GM21515 (cell line): ENCODE measurements around the gene PDCD4.

ENCODE experiments used
- ATAC-seq: cut with Tn5 transposase; IDR thresholded peaks from one replicate; pipeline ENCODE4 v1.9.1; 2021; ENCODE audit not compliant: unreplicated experiment

The PDCD4 gene

DNA sequence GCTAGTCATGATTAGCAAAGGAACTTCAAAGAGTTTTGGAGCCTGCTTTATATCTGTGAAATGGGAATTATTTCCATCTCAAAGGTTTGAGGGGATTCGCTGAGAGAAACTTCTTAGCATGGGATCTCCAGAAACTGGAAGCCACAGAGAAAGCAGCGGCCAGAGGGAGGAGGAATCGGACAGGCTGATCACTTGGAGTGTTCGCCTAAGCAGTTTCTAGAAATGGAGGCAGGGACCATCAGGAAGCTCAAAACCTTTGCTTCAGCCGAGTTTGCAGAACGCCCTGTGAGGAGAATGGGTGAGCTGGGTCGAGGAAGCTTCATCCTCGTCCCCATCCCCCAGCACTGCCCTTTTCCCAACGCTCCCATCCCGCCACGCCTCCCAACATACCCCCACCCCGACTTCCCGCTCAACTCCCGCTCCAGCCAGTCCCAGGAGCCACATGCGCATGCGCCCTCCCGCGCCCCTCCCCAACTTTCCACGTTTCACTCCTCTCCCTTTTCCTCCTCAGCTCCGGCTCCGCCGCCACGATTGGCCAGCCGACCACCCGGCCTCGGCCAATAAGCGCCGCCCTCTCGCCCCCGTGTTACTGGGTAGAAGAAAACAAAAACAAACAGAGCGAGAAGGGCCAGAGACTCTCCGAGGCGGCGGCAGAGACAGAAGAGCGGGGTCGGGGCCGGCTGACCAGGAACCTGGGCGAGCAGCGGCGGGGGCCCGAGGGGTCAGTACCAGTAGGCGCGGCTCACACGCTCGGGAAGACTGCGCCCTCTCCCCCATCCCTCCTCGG lies at the start of gene PDCD4:
TSS of gene PDCD4 (plus strand) at position 631 of the 787 bp plus-strand sequence. CDS start 4,100 bp downstream, outside the sequence.
- ATAC-seq, result peak; percentile 67

DNA sequence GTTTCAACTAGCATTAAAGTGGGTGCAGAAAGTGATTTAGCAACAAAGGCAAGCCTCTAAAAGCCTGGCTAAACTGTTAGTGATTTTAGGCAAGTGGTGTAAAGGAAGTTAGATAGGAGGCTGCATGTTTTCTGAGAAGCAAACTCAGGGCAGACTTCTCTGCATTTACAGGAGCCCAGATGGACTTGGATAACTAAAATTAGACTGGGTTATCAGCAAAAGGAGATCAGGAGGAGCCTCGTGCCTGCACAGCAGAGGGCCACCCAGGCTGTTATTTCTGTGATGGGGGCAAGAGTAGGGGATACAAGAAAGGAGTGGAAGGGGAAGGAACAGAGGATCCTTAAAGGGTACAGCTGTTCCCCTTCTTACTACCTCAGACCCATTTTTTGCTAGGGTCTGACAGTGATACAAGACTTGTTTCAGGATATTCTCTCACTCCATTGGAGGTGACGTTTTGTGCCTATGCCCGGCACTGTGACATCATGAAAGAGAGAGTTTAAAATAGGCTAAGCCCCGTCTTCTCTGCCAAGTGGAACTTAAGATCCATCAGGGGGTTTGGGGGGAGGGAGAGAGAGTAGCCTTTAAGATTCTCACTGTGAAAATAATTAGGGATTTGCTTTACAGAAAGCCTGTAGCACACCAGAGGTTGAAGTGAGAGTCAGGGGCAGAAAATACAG lies 49.6 kb upstream of the PDCD4 start:
- ATAC-seq, result no peak

DNA sequence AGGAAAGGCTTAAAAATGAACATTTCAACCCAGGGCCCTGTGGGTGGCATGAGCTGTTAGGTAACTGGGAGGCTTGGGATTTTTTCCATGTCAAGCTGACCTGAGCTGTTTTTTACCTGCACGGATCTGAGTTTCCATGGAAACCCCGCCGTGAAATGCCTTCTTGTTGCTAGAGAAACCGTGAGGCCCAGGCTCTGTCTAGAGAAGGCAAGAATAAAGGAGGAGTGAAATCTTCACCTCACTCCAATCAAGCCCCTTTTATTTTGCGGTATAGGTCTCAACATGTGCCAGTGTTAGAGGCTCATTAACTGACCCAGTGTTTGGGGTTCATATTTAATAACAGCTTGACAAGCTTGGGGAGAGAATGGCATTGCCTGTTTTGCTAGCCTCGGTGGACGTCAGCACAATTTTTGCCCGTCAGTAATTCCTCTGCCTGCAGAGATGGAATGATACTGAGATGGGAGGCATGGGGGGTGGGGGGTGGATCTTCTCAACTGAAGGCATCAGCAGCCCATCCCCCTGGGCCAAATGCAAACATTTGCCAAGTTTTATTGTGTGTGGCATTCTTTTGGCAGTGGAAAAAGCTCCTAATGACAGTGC lies 48.9 kb upstream of the PDCD4 start:
- no peak for ATAC-seq

DNA sequence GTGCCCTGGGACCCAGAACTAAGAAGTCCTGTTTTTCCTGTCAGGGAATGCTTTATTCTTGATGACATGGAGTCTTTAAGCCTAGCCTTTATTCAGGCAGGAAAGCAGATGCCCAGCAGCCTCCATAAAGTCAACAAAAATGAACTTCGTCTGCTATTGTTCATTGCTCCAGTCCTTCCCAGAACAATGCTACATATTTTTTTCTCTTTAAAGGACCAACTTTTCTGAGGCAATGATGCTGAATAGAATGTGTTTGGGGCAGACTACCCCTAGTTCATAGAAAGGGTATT lies 47.6 kb upstream of the PDCD4 start:
- no peak for ATAC-seq

DNA sequence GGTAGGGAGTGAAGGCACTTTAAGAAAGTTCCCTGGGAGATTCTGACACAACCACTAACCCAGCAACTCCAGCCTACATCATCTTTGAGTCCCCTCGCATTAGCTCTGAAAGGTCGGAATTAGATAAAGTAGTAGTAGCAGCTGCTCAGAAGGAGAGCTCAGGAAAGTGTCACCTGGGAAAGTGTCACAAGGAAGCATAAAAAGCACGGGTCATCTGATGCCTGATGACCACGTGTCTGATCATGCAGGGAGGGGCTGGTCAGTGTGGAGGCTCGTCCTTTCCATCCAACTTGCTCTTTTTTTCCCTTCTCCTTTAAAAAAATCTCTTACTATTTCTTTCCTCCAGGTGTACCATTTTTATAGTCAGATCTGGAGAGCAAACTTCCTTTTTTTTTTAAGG lies 47.1 kb upstream of the PDCD4 start:
- ATAC-seq, result no peak

DNA sequence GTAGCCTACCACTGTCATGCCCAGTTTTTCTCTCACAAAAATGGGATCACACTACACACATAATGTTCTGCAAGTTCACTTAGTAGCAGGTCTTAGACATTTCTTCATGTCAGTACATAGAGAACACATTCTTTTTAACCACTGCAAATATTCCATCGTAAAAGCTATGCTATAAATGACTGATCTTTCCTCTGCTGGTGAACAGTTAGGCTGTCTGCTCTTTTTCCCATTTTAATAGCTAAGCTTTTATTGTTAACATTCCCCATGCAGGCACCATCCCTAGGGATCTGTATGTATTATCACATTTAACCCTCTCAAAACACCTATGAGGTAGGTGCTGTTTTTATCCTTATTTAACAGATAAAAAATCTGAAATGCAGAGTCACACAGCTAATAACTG lies 46.2 kb upstream of the PDCD4 start:
- ATAC-seq, result no peak

DNA sequence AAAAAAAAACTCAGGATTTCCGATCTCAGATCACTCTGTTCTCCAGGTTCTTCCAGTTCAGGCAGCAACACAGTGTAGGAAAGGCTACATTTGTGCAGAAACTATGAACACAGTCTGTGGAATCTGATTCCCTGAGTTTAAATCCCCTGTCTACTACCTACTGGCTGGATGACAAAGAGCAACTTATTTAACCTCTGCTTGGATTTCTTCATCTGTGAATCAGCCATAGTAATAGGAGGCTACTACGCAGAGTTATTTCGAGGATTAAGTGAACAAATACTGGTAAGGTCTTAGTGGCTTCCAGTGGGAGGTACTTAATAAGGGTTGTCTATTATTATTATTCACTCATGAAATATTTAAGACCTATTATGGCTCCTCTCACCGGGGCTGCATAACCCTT lies 44.3 kb upstream of the PDCD4 start:
- ATAC-seq, result no peak

DNA sequence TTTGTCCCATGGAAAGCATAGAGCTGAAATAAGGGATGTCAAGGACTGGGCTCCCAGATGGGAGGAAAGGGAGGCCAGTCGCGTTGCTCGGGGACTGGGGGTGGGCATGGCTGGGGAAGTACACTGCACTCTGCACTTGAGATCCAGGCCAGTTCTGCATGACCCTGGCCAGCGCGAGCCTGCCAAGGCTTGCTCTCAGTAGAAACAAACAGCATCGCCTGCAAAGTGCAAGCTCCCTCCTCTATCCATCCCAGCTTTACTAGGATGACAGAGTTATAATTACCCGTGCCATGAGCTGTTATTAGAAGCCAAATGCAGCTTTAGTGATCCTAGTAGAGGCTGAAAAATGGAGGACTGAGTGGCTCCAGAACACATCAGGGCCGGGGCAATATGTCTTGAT lies 43.9 kb upstream of the PDCD4 start:
- ATAC-seq, result no peak

DNA sequence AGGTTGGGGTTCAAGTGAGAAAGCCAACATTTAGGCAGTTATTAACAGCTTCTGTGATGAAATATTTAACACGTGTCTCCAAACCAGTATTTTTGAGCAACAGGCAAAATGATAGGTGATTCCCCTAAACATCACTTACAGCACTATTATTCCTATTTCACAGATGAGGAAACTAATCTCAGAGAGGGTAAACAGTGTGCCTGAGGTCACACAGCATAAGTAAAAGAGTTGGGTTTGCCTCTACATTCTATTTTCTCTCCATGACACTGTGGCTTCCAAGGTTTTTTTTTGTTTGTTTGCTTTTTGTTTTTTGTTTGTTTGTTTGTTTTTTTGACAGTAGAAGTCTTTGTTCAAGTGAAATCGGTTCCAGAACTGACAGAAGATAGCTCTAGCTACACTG lies 43.2 kb upstream of the PDCD4 start:
- no peak for ATAC-seq

DNA sequence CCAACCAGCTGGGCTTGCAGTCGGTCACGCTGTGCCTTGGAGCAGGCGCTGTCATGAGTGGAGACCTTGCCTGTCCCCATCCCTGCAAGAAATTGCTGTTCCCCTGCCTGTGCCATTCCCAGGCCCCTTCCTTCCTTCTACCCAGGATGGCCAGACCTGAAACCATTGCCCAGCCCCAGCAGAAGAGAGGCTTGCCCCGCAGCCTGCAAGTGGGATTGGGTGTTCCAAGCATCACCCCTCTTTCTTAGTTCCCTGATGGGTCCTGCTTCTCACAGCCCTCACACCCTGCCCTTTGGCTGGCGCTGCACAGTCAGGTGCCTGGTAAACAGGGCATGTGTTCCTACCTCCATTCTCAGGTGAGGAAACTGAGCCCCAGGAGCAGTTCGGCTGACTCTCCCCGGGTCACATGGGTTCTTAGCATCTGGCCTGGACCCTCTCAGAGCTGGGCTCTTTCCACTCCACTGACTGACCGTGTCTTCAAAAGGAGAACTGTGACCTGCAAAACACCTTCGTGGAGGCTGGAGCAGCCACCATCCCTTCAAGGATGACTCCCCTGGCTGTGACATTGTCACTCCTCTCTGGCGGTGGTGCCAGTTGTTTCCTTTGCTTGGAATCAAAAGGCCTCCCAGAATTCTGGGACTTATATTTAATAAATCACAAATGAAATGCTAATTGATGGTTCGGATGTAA lies 41.9 kb upstream of the PDCD4 start:
- no peak for ATAC-seq

DNA sequence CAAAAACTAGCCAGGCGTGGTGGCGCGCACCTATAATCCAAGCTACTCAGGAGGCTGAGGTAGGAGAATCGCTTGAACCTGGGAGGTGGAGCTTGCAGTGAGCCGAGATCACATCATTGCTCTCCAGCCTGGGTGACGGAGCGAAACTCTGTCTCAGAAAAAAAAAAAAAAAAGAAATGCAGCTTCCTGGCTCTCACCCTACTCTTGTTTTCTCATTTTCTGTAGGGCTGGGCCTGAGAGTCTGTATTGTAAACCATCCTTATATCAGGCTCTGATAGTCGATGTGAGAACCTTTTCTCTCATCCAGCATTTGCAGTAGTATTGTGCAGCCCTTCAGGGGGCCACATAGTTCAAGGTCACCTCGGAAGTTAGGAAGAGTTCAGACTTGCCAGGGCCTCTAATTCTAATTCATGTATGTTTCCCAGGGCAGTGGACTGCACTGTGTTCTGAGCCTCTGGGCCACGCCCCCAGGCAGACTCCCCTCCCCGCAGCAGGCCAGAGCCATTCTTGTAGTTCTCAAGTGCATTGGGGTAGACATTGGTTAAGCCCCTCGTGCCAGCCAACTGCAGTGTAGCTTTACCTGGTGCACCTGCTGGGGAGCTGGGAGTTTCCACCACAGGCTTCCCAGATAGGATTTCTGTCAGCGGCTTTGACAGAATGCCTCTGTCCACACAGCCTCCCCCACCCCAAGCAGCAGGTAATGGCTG lies 38.3 kb upstream of the PDCD4 start:
- ATAC-seq, result no peak

DNA sequence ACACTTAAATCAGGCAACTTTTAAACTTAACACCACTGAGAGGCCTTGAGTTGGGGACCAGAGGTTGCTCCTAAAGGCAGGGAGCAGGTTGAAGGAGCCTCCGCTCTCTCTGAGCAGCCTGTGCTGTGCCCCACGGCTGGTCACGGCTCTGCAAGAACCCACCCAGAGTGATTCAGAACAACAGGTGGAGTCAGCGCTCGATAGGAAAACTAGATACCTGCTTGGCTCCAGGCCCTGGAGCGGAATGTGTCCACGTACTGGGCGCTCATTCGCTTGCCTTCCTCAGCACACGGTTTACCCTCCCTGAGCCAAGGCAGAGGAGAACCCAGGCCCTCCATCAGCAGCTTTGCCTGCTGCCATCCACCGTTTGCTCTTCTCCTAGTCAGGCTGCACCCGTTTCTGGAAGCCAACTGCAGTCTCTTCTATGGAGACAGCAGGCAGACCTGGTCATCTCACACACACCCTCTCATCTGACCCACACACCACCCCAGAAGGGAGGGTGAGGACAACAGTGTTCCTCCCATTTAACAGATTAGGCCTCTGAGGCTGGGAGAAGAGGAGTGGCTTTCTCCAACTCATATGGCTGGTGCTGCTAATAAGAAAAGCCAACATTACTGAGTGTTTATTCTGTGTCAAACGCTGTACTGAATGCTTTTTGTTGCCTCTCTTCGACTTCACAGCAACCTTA lies 37.6 kb upstream of the PDCD4 start:
- ATAC-seq, result no peak

DNA sequence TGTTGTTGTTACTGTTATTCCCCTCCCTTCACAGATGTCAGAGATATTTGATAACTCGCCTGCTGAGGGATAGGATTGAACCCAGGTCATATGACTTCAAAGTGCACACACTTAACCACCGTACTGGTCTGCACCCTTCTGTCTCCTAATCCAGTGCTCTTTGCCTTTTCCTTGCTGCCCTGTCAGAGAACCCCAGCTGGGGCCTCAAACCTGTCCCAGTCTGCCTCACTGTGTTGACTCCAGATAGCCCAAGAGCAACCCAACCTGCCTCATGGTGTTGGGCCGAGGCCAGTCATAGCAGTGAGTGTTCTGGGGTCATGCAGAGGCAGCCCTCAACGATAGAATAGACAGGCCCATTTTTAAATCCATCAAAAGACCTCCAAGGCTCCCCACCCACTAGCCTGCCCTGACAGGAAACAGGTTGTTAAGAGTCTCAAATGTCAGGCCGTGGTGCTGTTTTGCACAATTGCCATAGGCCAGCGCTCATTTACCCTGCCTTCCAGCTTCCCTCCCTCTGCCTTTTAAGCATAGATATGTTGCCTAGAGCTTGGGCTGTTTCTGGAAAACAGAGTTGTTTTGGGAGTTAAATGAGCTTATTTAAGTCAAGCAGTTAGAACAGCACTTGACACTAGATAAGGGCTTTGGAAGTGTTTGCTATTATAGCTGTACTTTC lies 37.0 kb upstream of the PDCD4 start:
- ATAC-seq, result no peak

DNA sequence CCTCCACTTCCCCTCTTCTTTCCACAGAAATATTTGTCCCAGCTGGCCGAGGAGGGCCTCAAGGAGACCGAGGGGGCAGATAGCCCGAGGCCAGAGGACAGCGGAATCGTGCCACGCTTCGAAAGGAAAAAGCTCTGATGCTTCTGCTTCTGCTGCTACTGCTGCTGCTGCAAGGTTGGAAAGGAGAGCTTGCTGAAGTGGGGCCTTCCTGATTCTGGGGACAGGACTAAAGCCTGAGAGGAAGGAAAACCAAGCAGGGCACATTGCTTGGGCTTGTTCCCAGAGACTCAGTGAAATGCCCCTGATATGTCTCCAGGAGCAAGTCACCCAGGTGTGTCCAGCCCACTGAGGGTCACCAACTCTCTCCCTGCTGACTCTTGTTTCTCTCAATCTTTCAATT lies 35.9 kb upstream of the PDCD4 start:
- no peak for ATAC-seq

DNA sequence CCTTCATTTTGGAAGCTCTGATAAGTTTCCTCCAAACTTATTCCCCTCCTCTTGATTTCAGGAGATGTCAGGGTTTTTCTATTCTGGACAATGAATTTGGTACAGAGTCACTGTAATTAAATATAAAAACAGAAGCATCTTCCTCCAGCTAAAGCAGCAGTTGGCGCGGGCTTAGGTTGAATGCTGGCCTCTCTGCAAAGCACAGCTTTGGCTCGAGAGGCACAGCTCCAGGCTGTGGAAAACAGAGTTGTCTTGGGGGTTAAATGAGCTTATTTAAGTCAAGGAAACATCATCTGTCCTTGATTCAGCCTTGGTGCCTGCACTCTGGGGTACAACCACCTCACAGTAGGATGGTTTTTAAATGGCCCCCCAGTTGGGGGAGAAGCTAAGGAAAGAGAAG lies 35.0 kb upstream of the PDCD4 start:
- no peak for ATAC-seq

DNA sequence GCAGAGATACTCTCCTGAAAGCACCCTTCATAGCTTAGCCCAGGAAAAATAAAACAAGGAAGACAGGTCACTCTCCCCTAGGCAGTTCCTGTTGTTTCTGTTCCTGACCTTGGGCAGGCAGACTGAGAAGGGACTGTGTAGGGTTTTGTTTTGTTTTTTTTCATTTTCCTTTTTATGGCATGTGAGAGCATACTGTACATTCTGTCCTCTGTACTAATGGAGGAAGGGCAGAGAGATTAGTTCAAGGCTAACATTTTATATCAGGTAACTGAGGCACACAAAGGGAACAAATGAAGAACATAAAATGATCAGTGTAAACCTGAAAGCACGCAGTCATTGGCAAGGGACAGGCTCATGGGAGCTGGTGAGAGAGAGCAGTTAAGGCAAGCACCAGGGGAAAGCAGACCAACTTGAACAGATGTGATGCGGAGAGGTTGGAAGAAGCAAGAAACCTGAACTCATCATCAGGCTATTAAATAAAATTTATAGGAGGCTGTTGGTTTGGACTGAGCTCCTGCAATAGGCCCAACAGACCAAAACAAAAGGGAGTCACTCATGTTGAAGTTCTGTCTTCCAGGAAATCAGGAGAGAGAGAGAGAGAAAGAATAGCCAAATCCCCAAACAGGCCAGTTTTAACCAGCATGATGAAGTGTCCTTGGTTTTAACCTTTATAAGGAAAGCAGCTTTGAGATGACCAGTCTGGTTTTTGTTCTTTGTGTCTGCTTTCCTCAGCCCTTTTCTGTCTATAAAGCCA lies 34.1 kb upstream of the PDCD4 start:
- ATAC-seq, result no peak

DNA sequence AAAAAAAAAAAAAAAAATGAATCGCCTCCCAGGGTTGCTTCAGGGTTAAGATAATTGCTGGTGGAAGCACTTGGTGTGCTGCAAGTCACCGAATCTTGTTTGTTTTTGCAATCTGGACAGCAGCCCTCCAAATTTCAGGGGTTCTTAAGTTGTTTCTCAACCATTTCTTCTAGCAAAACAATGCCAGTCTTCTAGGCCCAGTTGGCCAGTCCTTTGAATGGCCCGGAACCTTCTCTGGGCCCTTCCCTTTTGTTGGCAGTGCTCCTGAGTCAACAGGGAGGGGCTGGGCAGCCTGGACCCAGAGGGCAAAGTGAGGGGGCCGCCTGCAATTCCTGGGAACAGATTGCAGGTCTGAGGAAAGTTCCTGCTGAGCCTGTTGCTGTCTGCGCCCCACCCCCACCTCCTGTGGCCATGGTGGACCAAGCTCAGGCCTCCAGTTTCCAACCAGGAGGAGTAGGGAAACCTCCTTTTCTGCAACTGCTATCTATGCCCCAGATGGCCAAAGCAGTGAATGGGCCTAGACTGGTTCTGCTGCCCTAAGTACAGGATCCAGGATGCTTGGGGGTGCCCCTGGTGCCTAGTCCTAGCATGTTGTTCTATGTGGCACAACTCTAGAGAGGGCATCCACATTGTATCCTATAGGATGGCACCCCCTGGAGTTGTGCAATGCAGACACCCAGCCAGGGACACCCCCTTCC lies 31.4 kb upstream of the PDCD4 start:
- ATAC-seq, result no peak

DNA sequence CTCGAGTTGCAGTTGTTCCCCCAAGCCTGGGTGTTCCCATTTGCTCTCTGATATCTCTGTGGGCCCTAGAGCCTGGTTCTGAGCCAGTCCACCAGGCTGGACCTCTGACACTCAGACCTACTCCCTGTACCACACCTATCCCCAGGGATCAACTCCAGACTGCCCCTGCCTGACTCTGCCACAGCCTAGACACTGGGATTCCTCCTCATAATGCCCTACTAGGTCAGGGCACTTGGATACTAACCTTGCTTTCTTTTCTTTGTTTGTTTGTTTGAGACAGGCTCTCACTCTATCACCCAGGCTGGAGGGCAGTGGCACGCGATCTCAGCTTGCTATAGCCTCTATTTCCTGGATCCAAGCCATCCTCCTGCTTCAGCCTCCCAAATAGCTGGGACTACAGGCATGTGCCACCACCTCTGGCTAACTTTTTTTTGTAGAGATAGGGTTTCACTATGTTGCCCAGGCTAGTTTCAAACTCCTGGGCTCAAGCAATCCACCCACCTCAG lies 30.8 kb upstream of the PDCD4 start:
- no peak for ATAC-seq
